Neural progenitor cell (in vitro differentiated cells): ENCODE data around the gene KRT2.

Source experiments
- CTCF ChIP-seq: fragments of 200-600 bp; sonication (generic); IDR thresholded peaks from 2 replicates; pipeline ENCODE4 v1.5.1; 2017; ENCODE audit warnings: antibody characterized with exemption, mild to moderate bottlenecking
- EZH2 ChIP-seq: fragments of 200-600 bp; sonication (generic); IDR thresholded peaks from 2 replicates; pipeline ENCODE4 v1.6.1; 2017; ENCODE audit warnings: antibody characterized with exemption, mild to moderate bottlenecking, moderate library complexity
- EZH2phosphoT487 ChIP-seq: fragments of 200-600 bp; sonication (generic); IDR thresholded peaks from 2 replicates; pipeline ENCODE4 v1.6.1; 2017; ENCODE audit warnings: antibody characterized with exemption

GRCh38 chr12:52630008-52630500, 22.0 kb downstream of the KRT2 start:
- TF ChIP-seq CTCF (no peak), EZH2 (no peak), EZH2phosphoT487 (no peak)
